BE2C (cell line): ENCODE measurements around the gene TACSTD2.

Source experiments
- DNase-seq: peaks from one replicate; pipeline ENCODE4 v3.0.0-alpha.2; 2020
- H3K27me3 ChIP-seq: fragments of 250-450 bp; sonication (Bioruptor Pico); 2 replicates; pipeline ENCODE4 v1.5.1; 2020; ENCODE audit warnings: mild to moderate bottlenecking
- H3K36me3 ChIP-seq: fragments of 250-450 bp; sonication (Bioruptor Pico); 2 replicates; pipeline ENCODE4 v1.5.1; 2020; ENCODE audit warnings: mild to moderate bottlenecking
- H3K4me1 ChIP-seq: fragments of 250-450 bp; sonication (Bioruptor Pico); 2 replicates; pipeline ENCODE4 v1.5.1; 2020
- H3K4me3 ChIP-seq: 2 replicates; pipeline ENCODE4 v1.5.1; 2011; ENCODE audit warnings: low read depth, low read length
- H3K9me3 ChIP-seq: fragments of 250-450 bp; sonication (Bioruptor Pico); 2 replicates; pipeline ENCODE4 v1.5.1; 2020
- TF ChIP-seq, protein P1 (sequence below): IDR thresholded peaks from 2 replicates; pipeline ENCODE4 v1.5.1; 2012; ENCODE audit warnings: mild to moderate bottlenecking, low read depth, low read length

TACSTD2 gene

GRCh38 chr1:58529284-58529683, 47.8 kb downstream of the TACSTD2 start:
- no peak overlapping the region for H3K4me3 ChIP-seq
- TF ChIP-seq, protein P1, sequence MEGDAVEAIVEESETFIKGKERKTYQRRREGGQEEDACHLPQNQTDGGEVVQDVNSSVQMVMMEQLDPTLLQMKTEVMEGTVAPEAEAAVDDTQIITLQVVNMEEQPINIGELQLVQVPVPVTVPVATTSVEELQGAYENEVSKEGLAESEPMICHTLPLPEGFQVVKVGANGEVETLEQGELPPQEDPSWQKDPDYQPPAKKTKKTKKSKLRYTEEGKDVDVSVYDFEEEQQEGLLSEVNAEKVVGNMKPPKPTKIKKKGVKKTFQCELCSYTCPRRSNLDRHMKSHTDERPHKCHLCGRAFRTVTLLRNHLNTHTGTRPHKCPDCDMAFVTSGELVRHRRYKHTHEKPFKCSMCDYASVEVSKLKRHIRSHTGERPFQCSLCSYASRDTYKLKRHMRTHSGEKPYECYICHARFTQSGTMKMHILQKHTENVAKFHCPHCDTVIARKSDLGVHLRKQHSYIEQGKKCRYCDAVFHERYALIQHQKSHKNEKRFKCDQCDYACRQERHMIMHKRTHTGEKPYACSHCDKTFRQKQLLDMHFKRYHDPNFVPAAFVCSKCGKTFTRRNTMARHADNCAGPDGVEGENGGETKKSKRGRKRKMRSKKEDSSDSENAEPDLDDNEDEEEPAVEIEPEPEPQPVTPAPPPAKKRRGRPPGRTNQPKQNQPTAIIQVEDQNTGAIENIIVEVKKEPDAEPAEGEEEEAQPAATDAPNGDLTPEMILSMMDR: no peak
- DNase-seq: no peak
- no peaks in the 10 kb centered on the region for H3K27me3 ChIP-seq
- H3K36me3 ChIP-seq: no peaks in the 10 kb centered on the region
- H3K9me3 ChIP-seq: no peaks in the 10 kb centered on the region
- H3K4me1 ChIP-seq: no peaks in the 10 kb centered on the region

DNA sequence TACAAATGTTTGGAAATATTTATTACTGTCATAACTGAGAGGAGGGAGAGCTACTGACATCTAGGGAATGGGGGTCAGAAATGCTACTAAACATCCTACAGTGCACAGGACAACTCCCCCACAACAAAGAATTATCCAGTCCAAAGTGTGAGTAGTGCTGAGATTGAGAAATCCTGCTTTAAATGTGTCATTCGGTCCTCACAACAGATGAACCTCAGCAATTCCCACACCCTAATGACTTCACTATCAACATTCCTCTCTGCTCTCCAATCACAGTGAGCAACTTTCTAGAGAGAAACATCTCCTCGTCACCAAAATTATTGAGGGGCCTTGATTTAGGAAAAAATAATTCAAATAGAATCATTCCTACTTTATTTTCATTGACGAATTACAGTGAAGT, 48.5 kb downstream of the TACSTD2 start:
- no peaks in the 10 kb centered on the region for H3K9me3 ChIP-seq
- no peaks in the 10 kb centered on the region for H3K36me3 ChIP-seq
- no peak overlapping the region for H3K4me3 ChIP-seq
- H3K4me1 ChIP-seq: no peaks in the 10 kb centered on the region
- H3K27me3 ChIP-seq: no peaks in the 10 kb centered on the region
- TF ChIP-seq, protein P1: no peak
- DNase-seq: no peak
